Keratinocyte (primary cell): Measurements from ENCODE around the gene NT5C.

Source experiments
- CTCF ChIP-seq, 3 experiments: IDR thresholded peaks in 1 of 3; conservative IDR thresholded peaks in 1 of 3; optimal IDR thresholded peaks in 1 of 3; 2 replicates in 2 of 3; 3 replicates in 1 of 3; pipeline versions ENCODE3 to v1.5.1; 2011; ENCODE audit warnings: low read length in 3 of 3, mild to moderate bottlenecking in 3 of 3, moderate library complexity in 2 of 3, control low read depth in 1 of 3, inconsistent platforms in 1 of 3; ENCODE audit not compliant: insufficient read depth in 2 of 3; ENCODE audit errors: extremely low read depth in 1 of 3
- EZH2 ChIP-seq: IDR thresholded peaks from one replicate; pipeline ENCODE4 v1.6.1; 2012; ENCODE audit warnings: inconsistent platforms, mild to moderate bottlenecking, low read length, moderate library complexity

- TF ChIP-seq CTCF (optimal IDR thresholded peaks at IDR 0.05 in 1 of 3, IDR thresholded peaks at IDR 0.05 in 1 of 3, conservative IDR thresholded peaks at IDR 0.05 in 1 of 3; ENCODE audit: extremely low read depth in 1 of 3, insufficient read depth in 2 of 3, low read length in 3 of 3) (no peak), EZH2 (no peak)
Measured at GRCh38 chr17:75111777-75112335, 19.7 kb downstream of the NT5C start.
